Suprapubic skin (tissue), 4 donors: Measurements from ENCODE around the gene PTRH2. TPM values are rescaled to one million over a fixed set of nuclear protein-coding genes. Genes with fewer than 3 reads are reported as not detected.

Source experiments
- DNase-seq, 2 donors: peaks; one replicate each; pipeline ENCODE4 v3.0.0-alpha.2; 2019; ENCODE audit warnings: low spot score in 2 of 2
- H3K27ac ChIP-seq: fragments of 200-600 bp; sonication (generic); one replicate; pipeline ENCODE4 v1.5.1; 2019
- H3K27me3 ChIP-seq: fragments of 200-600 bp; sonication (generic); one replicate; pipeline ENCODE4 v1.5.1; 2019
- H3K36me3 ChIP-seq: fragments of 200-600 bp; sonication (generic); one replicate; pipeline ENCODE4 v1.5.1; 2019
- H3K4me1 ChIP-seq: fragments of 200-600 bp; sonication (generic); one replicate; pipeline ENCODE4 v1.5.1; 2019
- H3K4me3 ChIP-seq: fragments of 200-600 bp; sonication (generic); one replicate; pipeline ENCODE4 v1.5.1; 2019; ENCODE audit warnings: mild to moderate bottlenecking
- H3K9me3 ChIP-seq: fragments of 200-600 bp; sonication (generic); one replicate; pipeline ENCODE4 v1.5.1; 2019
- CTCF ChIP-seq, 2 donors: fragments of 200-600 bp in 1 of 2; fragments of 450-650 bp in 1 of 2; sonication (generic) in 1 of 2; IDR thresholded peaks; one replicate each; pipeline ENCODE4 v1.5.1; 2016 to 2019; ENCODE audit warnings: antibody characterized with exemption in 2 of 2, mild to moderate bottlenecking in 1 of 2, moderate library complexity in 1 of 2
- EP300 ChIP-seq: sonication (generic); formaldehyde crosslinking; IDR thresholded peaks from one replicate; pipeline ENCODE4 v1.6.1; 2017; ENCODE audit warnings: antibody characterized with exemption
- POLR2A ChIP-seq, 2 donors: fragments of 450-650 bp; IDR thresholded peaks; one replicate each; pipeline ENCODE4 v1.6.1; 2017; ENCODE audit warnings: antibody characterized with exemption in 2 of 2, mild to moderate bottlenecking in 2 of 2, moderate library complexity in 2 of 2
- POLR2AphosphoS5 ChIP-seq, 3 donors: sonication (generic); formaldehyde crosslinking; IDR thresholded peaks; one replicate each; pipeline ENCODE4 v1.6.1; 2017; ENCODE audit warnings: antibody characterized with exemption in 3 of 3
- WGBS: methylation state at CpG from one replicate; pipeline ENCODE4 v1.1.5; 2018; 5-methylcytosine and 5-hydroxymethylcytosine counted together
- total RNA-seq, 4 donors: library from RNA; depleted of rRNA; stranded (reverse); fragments of >200 nt; gene quantifications; one replicate each; pipeline ENCODE4 v1.1.0, GENCODE V29; 2016

PTRH2 gene
- total RNA-seq, 4 donors from 2014 or later = 21.9 to 29.0 (median 22.0) TPM

GRCh38 chr17:59730268-59730834, 23.1 kb upstream of the PTRH2 start:
- Histone ChIP-seq H3K27me3 (no peaks in the 10 kb centered on the region), H3K9me3 (no peaks in the 10 kb centered on the region), H3K4me3 (no peak overlapping the region), H3K36me3 (peaks cover 14% of the 10 kb centered on the region), H3K27ac (no peak overlapping the region), H3K4me1 (peaks cover 6% of the 10 kb centered on the region)
- no peak for DNase-seq
- no peak for TF ChIP-seq EP300
- no peak for TF ChIP-seq CTCF (IDR thresholded peaks at IDR 0.05)
- no peak for TF ChIP-seq POLR2A (IDR thresholded peaks at IDR 0.05)
- no peak for TF ChIP-seq POLR2AphosphoS5 (IDR thresholded peaks at IDR 0.05)
- 91% methylated on average over 1 of the region's 1 CpG for WGBS

- no peak for TF ChIP-seq CTCF (IDR thresholded peaks at IDR 0.05)
- no peak for TF ChIP-seq EP300
- TF ChIP-seq POLR2AphosphoS5 (IDR thresholded peaks at IDR 0.05) = no peak
- no peak for TF ChIP-seq POLR2A (IDR thresholded peaks at IDR 0.05)
- Histone ChIP-seq H3K27ac (no peak overlapping the region), H3K9me3 (no peaks in the 10 kb centered on the region), H3K27me3 (no peaks in the 10 kb centered on the region), H3K4me3 (no peak overlapping the region), H3K4me1 (peaks cover 23% of the 10 kb centered on the region), H3K36me3 (peaks cover 7% of the 10 kb centered on the region)
- no peak for DNase-seq
- WGBS = 100% methylated on average over 1 of the region's 1 CpG
Measured at GRCh38 chr17:59727817-59728533, 20.7 kb upstream of the PTRH2 start.

GRCh38 chr17:59725691-59726090, 18.5 kb upstream of the PTRH2 start:
- DNase-seq = no peak
- Histone ChIP-seq H3K9me3 (no peaks in the 10 kb centered on the region), H3K27me3 (no peaks in the 10 kb centered on the region), H3K36me3 (no peaks in the 10 kb centered on the region), H3K4me1 (peaks cover 23% of the 10 kb centered on the region), H3K4me3 (no peak overlapping the region), H3K27ac (peak overlapping the region; percentile 60)
- WGBS = 41% methylated on average over 2 of the region's 2 CpGs
- TF ChIP-seq EP300 (no peak), CTCF (IDR thresholded peaks at IDR 0.05) (no peak), POLR2AphosphoS5 (IDR thresholded peaks at IDR 0.05) (peak in 1 of 3 donors; percentile 74)

GRCh38 chr17:59723607-59724006, 16.4 kb upstream of the PTRH2 start:
- TF ChIP-seq POLR2AphosphoS5 (IDR thresholded peaks at IDR 0.05) (no peak), POLR2A (IDR thresholded peaks at IDR 0.05) (no peak), EP300 (no peak), CTCF (IDR thresholded peaks at IDR 0.05) (no peak)
- Histone ChIP-seq H3K4me3 (no peak overlapping the region), H3K9me3 (no peaks in the 10 kb centered on the region), H3K27ac (no peak overlapping the region), H3K36me3 (no peaks in the 10 kb centered on the region), H3K27me3 (no peaks in the 10 kb centered on the region), H3K4me1 (peaks cover 23% of the 10 kb centered on the region)
- 77% methylated on average over 1 of the region's 1 CpG for WGBS
- no peak for DNase-seq

GRCh38 chr17:59723041-59723440, 15.8 kb upstream of the PTRH2 start:
- no peak overlapping the region for H3K4me3 ChIP-seq
- H3K27ac ChIP-seq = no peak overlapping the region
- H3K27me3 ChIP-seq = no peaks in the 10 kb centered on the region
- H3K36me3 ChIP-seq = no peaks in the 10 kb centered on the region
- TF ChIP-seq POLR2AphosphoS5 (IDR thresholded peaks at IDR 0.05) (no peak), EP300 (no peak), CTCF (IDR thresholded peaks at IDR 0.05) (no peak), POLR2A (IDR thresholded peaks at IDR 0.05) (no peak)
- 72% methylated on average over 1 of the region's 1 CpG for WGBS
- no peaks in the 10 kb centered on the region for H3K9me3 ChIP-seq
- H3K4me1 ChIP-seq = peaks cover 23% of the 10 kb centered on the region
- no peak for DNase-seq
